K562 (cell line): Measurements from ENCODE around the gene TMEM158. TPM values are rescaled to one million over a fixed set of nuclear protein-coding genes. Genes with fewer than 3 reads are reported as not detected.

Source experiments
- ATAC-seq: fragments of 200-7000 bp; cut with Tn5 transposase; 3 replicates; pipeline ENCODE4 v1.9.1; 2020; ENCODE audit warnings: moderate library complexity
- BruUV-seq: library from RNA; stranded (reverse); fragments of 400-500 nt; replicated peaks from 2 replicates; lab custom pipeline; 2021; lab: Mats Ljungman, UMichigan
- CTCF ChIA-PET: fragments of 300-600 bp; formaldehyde crosslinking; extraction: SDS; loops from one replicate; lab custom pipeline; 2021; ENCODE audit warnings: low intra/inter-chr PET ratio; lab: Yijun Ruan, JAX
- POLR2A ChIA-PET: fragments of 300-600, 350-650 bp; sonication (Branson Sonifier 250); formaldehyde crosslinking; extraction: SDS; loops from one replicate; lab custom pipeline; 2021; ENCODE audit warnings: antibody characterized with exemption, inconsistent platforms; lab: Yijun Ruan, JAX
- DNase-seq, 4 experiments: peaks; one replicate each; pipeline versions ENCODE4 v3.0.0 to v3.0.0-alpha.2; 2011 to 2018; ENCODE audit warnings: low spot score in 3 of 4, mixed read lengths in 3 of 4; ENCODE audit errors: extremely low read depth in 1 of 4
- FAIRE-seq: peaks from 2 replicates; lab custom pipeline; 2011; peaks lifted over from hg19 to GRCh38; lab: Jason Lieb, UNC
- H2AFZ ChIP-seq: 2 replicates; pipeline ENCODE4 v1.6.0; 2011; ENCODE audit warnings: low read depth, low read length, control low read depth, inconsistent platforms
- H3K27ac ChIP-seq: fragments of 200-600 bp; 3 replicates; pipeline ENCODE4 v1.8.0; 2011; ENCODE audit warnings: low read depth, mild to moderate bottlenecking, control low read depth, inconsistent platforms, low read length, moderate library complexity, mixed read lengths; ENCODE audit errors: extremely low read depth
- H3K27me3 ChIP-seq, 2 experiments: fragments of 300-600 bp in 1 of 2; 2 replicates in 1 of 2; 3 replicates in 1 of 2; pipeline versions ENCODE4 v1.6.0 to v1.8.0; 2011; ENCODE audit warnings: inconsistent platforms in 2 of 2, low read length in 2 of 2, mild to moderate bottlenecking in 1 of 2, mixed read lengths in 1 of 2, moderate library complexity in 1 of 2; ENCODE audit not compliant: control insufficient read depth in 2 of 2, insufficient read depth in 2 of 2
- H3K36me3 ChIP-seq: fragments of 300-600 bp; 3 replicates; pipeline ENCODE4 v1.8.0; 2011; ENCODE audit warnings: mild to moderate bottlenecking, low read length, inconsistent platforms; ENCODE audit not compliant: control insufficient read depth, insufficient read depth
- H3K4me1 ChIP-seq, 2 experiments: fragments of 200-600 bp in 1 of 2; replicated peaks in 1 of 2; 2 replicates in 1 of 2; 3 replicates in 1 of 2; pipeline versions ENCODE4 v1.5.1 to v1.8.0; 2011; ENCODE audit warnings: inconsistent platforms in 2 of 2, low read length in 2 of 2, mild to moderate bottlenecking in 1 of 2, mixed read lengths in 1 of 2, moderate library complexity in 1 of 2; ENCODE audit not compliant: control insufficient read depth in 2 of 2, insufficient read depth in 2 of 2
- H3K4me2 ChIP-seq: 2 replicates; pipeline ENCODE4 v1.6.1; 2011; ENCODE audit warnings: low read length, control low read depth, inconsistent platforms, mixed read lengths; ENCODE audit not compliant: insufficient read depth
- H3K4me3 ChIP-seq: fragments of 200-600 bp; sonication (generic), shearing (Covaris generic); 2 replicates; pipeline ENCODE4 v1.5.1; 2016; ENCODE audit warnings: control low read depth, inconsistent platforms
- H3K79me2 ChIP-seq: fragments of 200-600 bp; 3 replicates; pipeline ENCODE4 v1.8.0; 2011; ENCODE audit warnings: low read length, inconsistent platforms; ENCODE audit not compliant: control insufficient read depth, insufficient read depth
- H3K9ac ChIP-seq, 2 experiments: 2 replicates each; pipeline versions ENCODE4 v1.6.0 to v1.6.1; 2011; ENCODE audit warnings: low read depth in 2 of 2, low read length in 2 of 2, control low read depth in 1 of 2, inconsistent platforms in 1 of 2, mild to moderate bottlenecking in 1 of 2, mixed read lengths in 1 of 2; ENCODE audit not compliant: insufficient read depth in 1 of 2
- H3K9me1 ChIP-seq: one replicate; pipeline ENCODE4 v1.6.0; 2011; ENCODE audit warnings: inconsistent platforms, mild to moderate bottlenecking, low read length, moderate library complexity; ENCODE audit not compliant: control insufficient read depth, insufficient read depth
- H3K9me3 ChIP-seq: replicated peaks from 2 replicates; pipeline ENCODE4 v1.5.1; 2011; ENCODE audit warnings: low read depth, low read length, inconsistent platforms; ENCODE audit not compliant: control insufficient read depth, insufficient read depth
- H4K20me1 ChIP-seq: replicated peaks from 2 replicates; pipeline ENCODE4 v1.6.1; 2011; ENCODE audit warnings: low read length, inconsistent platforms, mixed read lengths; ENCODE audit not compliant: control insufficient read depth, insufficient read depth
- NFRKB ChIP-seq: fragments of 450-650 bp; IDR thresholded peaks from 2 replicates; pipeline ENCODE4 v1.6.1; 2016; ENCODE audit warnings: low read depth
- PHF20 ChIP-seq: fragments of 450-650 bp; IDR thresholded peaks from 2 replicates; pipeline ENCODE4 v1.6.1; 2018; ENCODE audit not compliant: partially characterized antibody
- SPI1 ChIP-seq: IDR thresholded peaks from 2 replicates; pipeline ENCODE4 v1.6.1; 2011; ENCODE audit warnings: low read depth, low read length, control low read depth, borderline replicate concordance
- ZNF174 ChIP-seq: fragments of 250-450 bp; sonication (Bioruptor Pico); IDR thresholded peaks from 2 replicates; pipeline ENCODE4 v1.4.0; 2020; ENCODE audit warnings: mild to moderate bottlenecking
- ZNF217 ChIP-seq: sonication (generic); formaldehyde crosslinking; IDR thresholded peaks from 2 replicates; pipeline ENCODE4 v1.8.0; 2022; ENCODE audit warnings: mild to moderate bottlenecking, missing genetic modification reagents
- WGBS: fragments of 100-300 bp; shearing (Covaris generic); methylation state at CpG from one replicate; pipeline ENCODE4 v1.1.6; 2016; ENCODE audit warnings: low coverage, mixed read lengths; ENCODE audit not compliant: insufficient coverage; ENCODE audit errors: missing lambda C conversion rate; 5-methylcytosine and 5-hydroxymethylcytosine counted together
- in situ Hi-C: fragments of 300-500 bp; cut with MboI; formaldehyde crosslinking; loops from 4 replicates; pipeline ENCODE4 v1.15.0; 2018; ENCODE audit warnings: inconsistent platforms, mixed read lengths
- intact Hi-C: fragments of 100-400 bp; cut with micrococcal nuclease; formaldehyde crosslinking; loops from 2 replicates; pipeline ENCODE4 v1.14.2; 2022
- polyA plus RNA-seq, 8 experiments: library from polyadenylated mRNA; depleted of rRNA in 4 of 8; stranded (reverse) in 5 of 8; unstranded in 3 of 8; fragments of >200 nt; fragmentation: Nextera tagmentation in 2 of 8; fragmentation: Illumina TruSeq in 1 of 8; extraction: Ambion mirVana in 2 of 8; extraction: Trizol in 1 of 8; gene quantifications; 2 replicates each; pipeline versions ENCODE4 v1.2.1 to v1.2.3, GENCODE V29; 2011 to 2014; ENCODE audit warnings: inconsistent platforms in 1 of 8, missing spikeins in 1 of 8
- total RNA-seq, 7 experiments: library from RNA; depleted of rRNA in 6 of 7; stranded (reverse); fragments of >200 nt in 6 of 7; fragmentation: Illumina TruSeq in 2 of 7; extraction: Trizol in 2 of 7; gene quantifications; 2 replicates each; pipeline versions ENCODE4 v1.2.1 to v1.2.3, GENCODE V29; 2011 to 2021; ENCODE audit warnings: low replicate concordance in 1 of 7
- TF ChIP-seq, protein P1 (sequence below): fragments of 250-450 bp; sonication (Bioruptor Pico); IDR thresholded peaks from 2 replicates; pipeline ENCODE4 v1.8.0; 2021; ENCODE audit warnings: mild to moderate bottlenecking, moderate library complexity
- TF ChIP-seq, protein P2 (sequence below): fragments of 250-450 bp; sonication (Bioruptor Pico); IDR thresholded peaks from 2 replicates; pipeline ENCODE4 v1.8.0; 2021; ENCODE audit warnings: borderline replicate concordance, mild to moderate bottlenecking, moderate library complexity; ENCODE audit not compliant: poor library complexity, severe bottlenecking
- TF ChIP-seq, protein P3 (sequence below), 2 experiments: fragments of 450-650 bp; formaldehyde crosslinking in 1 of 2; IDR thresholded peaks; 2 replicates each; pipeline versions ENCODE4 v1.4.0 to v1.6.1; 2014 to 2020; ENCODE audit warnings: mild to moderate bottlenecking in 2 of 2, borderline replicate concordance in 1 of 2, low read depth in 1 of 2
- TF ChIP-seq, protein P4 (sequence below): fragments of 250-450 bp; sonication (Bioruptor Pico); IDR thresholded peaks from 2 replicates; pipeline ENCODE4 v1.5.0; 2021

The TMEM158 gene
- total and polyA plus RNA-seq, 9 of the 15 experiments (the other 6 are each of a cell fraction or from before 2014, with no cell fraction given), result 2.2 to 46.5 (median 8.4) TPM

DNA sequence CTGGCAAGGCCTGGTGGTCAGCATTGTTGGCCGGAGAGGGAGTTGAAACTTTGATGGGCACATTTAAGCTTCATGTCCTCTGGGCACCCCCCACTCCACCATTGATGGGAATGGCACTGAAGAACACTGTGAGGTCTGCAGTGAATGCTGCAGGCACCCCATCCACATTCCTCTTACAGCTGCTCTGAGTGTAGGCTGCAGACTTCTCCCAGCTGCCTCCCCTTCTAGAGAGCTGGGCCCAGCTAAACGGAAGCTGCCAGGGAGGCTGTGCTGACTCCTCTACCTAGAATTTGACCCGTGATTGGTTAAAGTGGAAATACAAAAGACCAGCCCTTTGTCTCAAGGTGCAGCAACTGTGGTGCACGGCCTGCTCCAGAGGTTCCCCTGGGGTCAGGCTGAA, 10.6 kb downstream of the TMEM158 start:
- intact Hi-C loops, result no loop called here
- H3K9me1 ChIP-seq, result no peaks in the 10 kb centered on the region
- no peak overlapping the region for H3K4me2 ChIP-seq
- peaks cover 7 to 19% of the 10 kb centered on the region in 2 experiments; a peak in 3 of 5 replicates for H3K4me1 ChIP-seq
- 0 out of 4 replicates have a peak overlapping the region, but pooled peaks of 1 of the 2 experiments have one; percentile 9 for H3K9ac ChIP-seq
- ChIA-PET CTCF (no interaction called here), POLR2A (interaction anchor here (0.8 to 0.9 kb wide), 2 partner anchors 12 to 176 kb away, joined by 3 to 5 read pairs; no protein-coding TSS in a partner anchor)
- 0 out of 2 replicates have a peak, but pooled peaks cover 3% of the 10 kb centered on the region for H4K20me1 ChIP-seq
- no TSS peak for BruUV-seq
- no peaks in the 10 kb centered on the region for H3K36me3 ChIP-seq
- no peak overlapping the region for H3K27ac ChIP-seq
- no peaks in the 10 kb centered on the region for H3K79me2 ChIP-seq
- H3K27me3 ChIP-seq, result no peaks in the 10 kb centered on the region
- FAIRE-seq, result no peak
- ATAC-seq, result no peak
- H3K9me3 ChIP-seq, result no peaks in the 10 kb centered on the region
- no peak for DNase-seq
- WGBS, result 13% methylated on average over 4 of the region's 4 CpGs
- H3K4me3 ChIP-seq, result no peak overlapping the region
- H2AFZ ChIP-seq, result no peak overlapping the region
- in situ Hi-C loops, result loop anchor here (5.0 kb wide), 2 partner anchors 173 to 447 kb away; no protein-coding TSS in a partner anchor
- TF ChIP-seq, protein P1, sequence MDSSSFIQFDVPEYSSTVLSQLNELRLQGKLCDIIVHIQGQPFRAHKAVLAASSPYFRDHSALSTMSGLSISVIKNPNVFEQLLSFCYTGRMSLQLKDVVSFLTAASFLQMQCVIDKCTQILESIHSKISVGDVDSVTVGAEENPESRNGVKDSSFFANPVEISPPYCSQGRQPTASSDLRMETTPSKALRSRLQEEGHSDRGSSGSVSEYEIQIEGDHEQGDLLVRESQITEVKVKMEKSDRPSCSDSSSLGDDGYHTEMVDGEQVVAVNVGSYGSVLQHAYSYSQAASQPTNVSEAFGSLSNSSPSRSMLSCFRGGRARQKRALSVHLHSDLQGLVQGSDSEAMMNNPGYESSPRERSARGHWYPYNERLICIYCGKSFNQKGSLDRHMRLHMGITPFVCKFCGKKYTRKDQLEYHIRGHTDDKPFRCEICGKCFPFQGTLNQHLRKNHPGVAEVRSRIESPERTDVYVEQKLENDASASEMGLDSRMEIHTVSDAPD (CRISPR knock-in tag), result no peak
- TF ChIP-seq ZNF217 (CRISPR knock-in tag), result no peak
- TF ChIP-seq, protein P2, sequence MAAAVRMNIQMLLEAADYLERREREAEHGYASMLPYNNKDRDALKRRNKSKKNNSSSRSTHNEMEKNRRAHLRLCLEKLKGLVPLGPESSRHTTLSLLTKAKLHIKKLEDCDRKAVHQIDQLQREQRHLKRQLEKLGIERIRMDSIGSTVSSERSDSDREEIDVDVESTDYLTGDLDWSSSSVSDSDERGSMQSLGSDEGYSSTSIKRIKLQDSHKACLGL (CRISPR knock-in tag), result no peak
- TF ChIP-seq, protein P3, sequence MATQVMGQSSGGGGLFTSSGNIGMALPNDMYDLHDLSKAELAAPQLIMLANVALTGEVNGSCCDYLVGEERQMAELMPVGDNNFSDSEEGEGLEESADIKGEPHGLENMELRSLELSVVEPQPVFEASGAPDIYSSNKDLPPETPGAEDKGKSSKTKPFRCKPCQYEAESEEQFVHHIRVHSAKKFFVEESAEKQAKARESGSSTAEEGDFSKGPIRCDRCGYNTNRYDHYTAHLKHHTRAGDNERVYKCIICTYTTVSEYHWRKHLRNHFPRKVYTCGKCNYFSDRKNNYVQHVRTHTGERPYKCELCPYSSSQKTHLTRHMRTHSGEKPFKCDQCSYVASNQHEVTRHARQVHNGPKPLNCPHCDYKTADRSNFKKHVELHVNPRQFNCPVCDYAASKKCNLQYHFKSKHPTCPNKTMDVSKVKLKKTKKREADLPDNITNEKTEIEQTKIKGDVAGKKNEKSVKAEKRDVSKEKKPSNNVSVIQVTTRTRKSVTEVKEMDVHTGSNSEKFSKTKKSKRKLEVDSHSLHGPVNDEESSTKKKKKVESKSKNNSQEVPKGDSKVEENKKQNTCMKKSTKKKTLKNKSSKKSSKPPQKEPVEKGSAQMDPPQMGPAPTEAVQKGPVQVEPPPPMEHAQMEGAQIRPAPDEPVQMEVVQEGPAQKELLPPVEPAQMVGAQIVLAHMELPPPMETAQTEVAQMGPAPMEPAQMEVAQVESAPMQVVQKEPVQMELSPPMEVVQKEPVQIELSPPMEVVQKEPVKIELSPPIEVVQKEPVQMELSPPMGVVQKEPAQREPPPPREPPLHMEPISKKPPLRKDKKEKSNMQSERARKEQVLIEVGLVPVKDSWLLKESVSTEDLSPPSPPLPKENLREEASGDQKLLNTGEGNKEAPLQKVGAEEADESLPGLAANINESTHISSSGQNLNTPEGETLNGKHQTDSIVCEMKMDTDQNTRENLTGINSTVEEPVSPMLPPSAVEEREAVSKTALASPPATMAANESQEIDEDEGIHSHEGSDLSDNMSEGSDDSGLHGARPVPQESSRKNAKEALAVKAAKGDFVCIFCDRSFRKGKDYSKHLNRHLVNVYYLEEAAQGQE (IDR thresholded peaks at IDR 0.05; ENCODE audit: borderline replicate concordance), result no peak
- TF ChIP-seq, protein P3 (CRISPR knock-in tag; IDR thresholded peaks at IDR 0.05; ENCODE audit: low read depth), result no peak
- TF ChIP-seq SPI1, result no peak
- TF ChIP-seq, protein P4, sequence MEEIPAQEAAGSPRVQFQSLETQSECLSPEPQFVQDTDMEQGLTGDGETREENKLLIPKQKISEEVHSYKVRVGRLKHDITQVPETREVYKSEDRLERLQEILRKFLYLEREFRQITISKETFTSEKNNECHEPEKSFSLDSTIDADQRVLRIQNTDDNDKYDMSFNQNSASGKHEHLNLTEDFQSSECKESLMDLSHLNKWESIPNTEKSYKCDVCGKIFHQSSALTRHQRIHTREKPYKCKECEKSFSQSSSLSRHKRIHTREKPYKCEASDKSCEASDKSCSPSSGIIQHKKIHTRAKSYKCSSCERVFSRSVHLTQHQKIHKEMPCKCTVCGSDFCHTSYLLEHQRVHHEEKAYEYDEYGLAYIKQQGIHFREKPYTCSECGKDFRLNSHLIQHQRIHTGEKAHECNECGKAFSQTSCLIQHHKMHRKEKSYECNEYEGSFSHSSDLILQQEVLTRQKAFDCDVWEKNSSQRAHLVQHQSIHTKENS, result no peak
- no peak for TF ChIP-seq ZNF174 (CRISPR knock-in tag)
- TF ChIP-seq PHF20, result no peak
- no peak for TF ChIP-seq NFRKB
